LNCAP (cell line): ENCODE data around the gene SNX13.

ENCODE experiments used
- CTCF ChIP-seq: fragments of 450-650 bp; IDR thresholded peaks from 2 replicates; pipeline ENCODE4 v1.5.1; 2017; ENCODE audit warnings: mild to moderate bottlenecking

SNX13 gene

GRCh38 chr7:17792075-17792936 is 148.0 kb downstream of the SNX13 start:
- TF ChIP-seq CTCF, result no peak

GRCh38 chr7:17787257-17787656 is 153.0 kb downstream of the SNX13 start:
- TF ChIP-seq CTCF, result no peak

GRCh38 chr7:17786314-17786852 is 153.9 kb downstream of the SNX13 start:
- TF ChIP-seq CTCF, result no peak

- no peak for TF ChIP-seq CTCF
Measured at GRCh38 chr7:17782216-17782549, 158.1 kb downstream of the SNX13 start.

- TF ChIP-seq CTCF, result no peak
Measured at GRCh38 chr7:17781491-17782215, 158.6 kb downstream of the SNX13 start.

- no peak for TF ChIP-seq CTCF
Measured at GRCh38 chr7:17779381-17779780, 160.9 kb downstream of the SNX13 start.

GRCh38 chr7:17774716-17775288 is 165.5 kb downstream of the SNX13 start:
- no peak for TF ChIP-seq CTCF
